ENCODE measurements around the gene BMPER.

The BMPER gene

GRCh38 chr7:33888166-33888565 is 17.2 kb upstream of the BMPER start:
- no peak for DNase-seq (ENCODE audit: low read depth in 2 of 2)

- DNase-seq (ENCODE audit: low read depth in 2 of 2), result no peak
Measured at GRCh38 chr7:33892945-33893344, 12.4 kb upstream of the BMPER start.

GRCh38 chr7:33893377-33893776 is 12.0 kb upstream of the BMPER start:
- DNase-seq (ENCODE audit: low read depth in 2 of 2), result no peak

- peak; percentile 24 to 39 for DNase-seq (ENCODE audit: low read depth in 2 of 2)
Measured at GRCh38 chr7:33895025-33895804, 10.1 kb upstream of the BMPER start.

GRCh38 chr7:33900501-33900900 is 4.8 kb upstream of the BMPER start:
- DNase-seq (ENCODE audit: low read depth in 2 of 2), result no peak

- DNase-seq (ENCODE audit: low read depth in 2 of 2), result no peak
Measured at GRCh38 chr7:33901199-33901598, 4.1 kb upstream of the BMPER start.

- no peak for DNase-seq (ENCODE audit: low read depth in 2 of 2)
Measured at GRCh38 chr7:33901847-33902246, 3.5 kb upstream of the BMPER start.

GRCh38 chr7:33902746-33903145 is 2.6 kb upstream of the BMPER start:
- DNase-seq (ENCODE audit: low read depth in 2 of 2), result no peak

GRCh38 chr7:33903791-33904680 is 1.3 kb upstream of the BMPER start:
- no peak for DNase-seq (ENCODE audit: low read depth in 2 of 2)

GRCh38 chr7:33904681-33905388 is 504 bp upstream of the BMPER start:
- no peak for DNase-seq (ENCODE audit: low read depth in 2 of 2)

- DNase-seq (ENCODE audit: low read depth in 2 of 2), result no peak
Measured at GRCh38 chr7:33906697-33907096, 1.4 kb downstream of the BMPER start.

- DNase-seq (ENCODE audit: low read depth in 2 of 2), result no peak
Measured at GRCh38 chr7:33907625-33908024, 2.3 kb downstream of the BMPER start.

- DNase-seq (ENCODE audit: low read depth in 2 of 2), result no peak
Measured at GRCh38 chr7:33909318-33909717, 4.0 kb downstream of the BMPER start.

- no peak for DNase-seq (ENCODE audit: low read depth in 2 of 2)
Measured at GRCh38 chr7:33909755-33910154, 4.4 kb downstream of the BMPER start.

- DNase-seq (ENCODE audit: low read depth in 2 of 2), result no peak
Measured at GRCh38 chr7:33910756-33911155, 5.4 kb downstream of the BMPER start.

GRCh38 chr7:33916357-33917081 is 11.2 kb downstream of the BMPER start:
- no peak for DNase-seq (ENCODE audit: low read depth in 2 of 2)

GRCh38 chr7:33917661-33918060 is 12.3 kb downstream of the BMPER start:
- no peak for DNase-seq (ENCODE audit: low read depth in 2 of 2)

GRCh38 chr7:33918438-33919143 is 13.3 kb downstream of the BMPER start:
- no peak for DNase-seq (ENCODE audit: low read depth in 2 of 2)

- DNase-seq (ENCODE audit: low read depth in 2 of 2), result no peak
Measured at GRCh38 chr7:33919449-33919848, 14.1 kb downstream of the BMPER start.

- no peak for DNase-seq (ENCODE audit: low read depth in 2 of 2)
Measured at GRCh38 chr7:33921216-33921938, 16.0 kb downstream of the BMPER start.
